Ammon's horn (tissue), 1 donor: Measurements from ENCODE around the gene GOLT1B.

Experiments
- DNase-seq: peaks from one replicate; pipeline ENCODE4 v3.0.0-alpha.2; 2016; ENCODE audit warnings: low spot score

GOLT1B gene

DNA sequence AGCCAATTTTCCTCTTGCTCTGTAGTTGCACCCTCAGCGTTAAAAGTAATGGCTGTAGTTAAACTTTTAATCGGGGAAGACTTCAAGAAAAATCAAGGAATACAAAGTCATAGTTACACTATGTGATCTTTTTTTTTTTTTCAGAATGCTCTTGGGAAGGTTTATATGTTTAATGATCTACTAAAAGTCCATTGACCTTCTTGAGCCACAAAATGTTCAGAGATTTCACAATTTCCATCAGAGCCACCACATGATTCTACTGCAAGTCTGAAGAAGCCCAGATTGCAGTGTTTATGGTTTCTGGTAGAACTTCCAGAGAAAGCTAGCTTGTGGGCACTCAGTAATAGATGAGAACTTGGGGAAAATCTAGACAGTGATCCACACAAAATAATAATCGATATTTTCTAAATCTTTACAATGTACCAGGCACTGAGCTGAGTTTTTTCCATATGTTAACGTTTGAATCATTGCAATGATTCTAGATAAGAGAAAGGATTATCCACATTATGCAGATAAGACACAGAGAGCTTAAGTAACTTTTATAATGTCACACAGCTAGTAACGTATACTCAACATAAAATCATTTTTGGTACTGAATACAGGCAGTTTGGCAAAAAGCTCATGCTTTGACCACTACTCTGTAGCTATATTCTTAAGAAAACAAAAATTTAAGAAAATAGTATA lies 64.8 kb downstream of the GOLT1B start:
- DNase-seq, result no peak

DNA sequence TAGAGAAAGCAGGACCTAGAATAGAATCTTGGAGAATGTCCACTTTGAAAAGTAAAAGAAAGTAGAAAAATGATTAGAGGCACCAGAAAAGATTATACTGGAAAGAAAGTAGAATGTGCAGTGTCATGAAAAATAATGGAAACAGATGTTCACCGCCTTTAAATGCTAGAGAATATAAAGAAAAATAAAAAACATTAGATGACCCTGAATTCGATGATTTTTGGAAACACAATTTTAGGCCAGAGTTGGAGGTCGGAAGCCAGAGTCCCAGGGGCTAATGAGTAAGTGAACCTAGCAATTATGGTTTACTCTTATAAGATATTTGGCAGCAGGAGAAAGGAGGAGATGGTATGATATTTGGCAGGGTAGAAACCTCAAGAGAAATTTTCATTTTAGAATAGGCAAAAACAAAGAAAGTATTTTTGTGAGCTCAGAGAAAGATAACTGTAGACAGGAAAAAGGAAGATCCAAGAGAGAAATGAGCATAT lies 65.4 kb downstream of the GOLT1B start:
- DNase-seq, result no peak
